BJ (cell line): Measurements from ENCODE around the gene F13B. TPM values are rescaled to one million over a fixed set of nuclear protein-coding genes. Genes with fewer than 3 reads are reported as not detected.
"Not testable (repeated sequence)": the region's sequence is repeated elsewhere in the genome, so short reads cannot be mapped to it uniquely, and the experiment has no call there.

Source experiments
- CTCF ChIA-PET: fragments of 350-600 bp; formaldehyde crosslinking; extraction: SDS; loops from one replicate; lab custom pipeline; 2021; ENCODE audit warnings: antibody characterized with exemption, inconsistent platforms; lab: Yijun Ruan, JAX
- POLR2A ChIA-PET: fragments of 300-600 bp; sonication (Branson Sonifier 250); formaldehyde crosslinking; extraction: SDS; loops from one replicate; lab custom pipeline; 2021; ENCODE audit warnings: antibody characterized with exemption; lab: Charles Lee
- DNase-seq: peaks from one replicate; pipeline ENCODE4 v3.0.0-alpha.2; 2011; ENCODE audit warnings: low read depth
- H3K27me3 ChIP-seq: 2 replicates; pipeline ENCODE4 v1.6.0; 2011; ENCODE audit warnings: low read length; ENCODE audit not compliant: control insufficient read depth, insufficient read depth
- H3K36me3 ChIP-seq: 2 replicates; pipeline ENCODE4 v1.5.1; 2011; ENCODE audit warnings: low read length; ENCODE audit not compliant: control insufficient read depth, insufficient read depth
- H3K4me3 ChIP-seq: 2 replicates; pipeline ENCODE4 v1.5.1; 2011; ENCODE audit warnings: low read depth, mild to moderate bottlenecking, control low read depth, low read length
- polyA plus RNA-seq: library from polyadenylated mRNA; depleted of rRNA; stranded (reverse); fragments of >200 nt; gene quantifications from 2 replicates; pipeline ENCODE4 v1.2.3, GENCODE V29; 2011
- TF ChIP-seq, protein P1 (sequence below): IDR thresholded peaks from 2 replicates; pipeline ENCODE4 v1.5.1; 2011; ENCODE audit warnings: low read depth, mild to moderate bottlenecking, control low read depth, inconsistent platforms, low read length, moderate library complexity; ENCODE audit not compliant: insufficient read depth

Gene F13B
- polyA plus RNA-seq, 1 experiment, result not detected

DNA sequence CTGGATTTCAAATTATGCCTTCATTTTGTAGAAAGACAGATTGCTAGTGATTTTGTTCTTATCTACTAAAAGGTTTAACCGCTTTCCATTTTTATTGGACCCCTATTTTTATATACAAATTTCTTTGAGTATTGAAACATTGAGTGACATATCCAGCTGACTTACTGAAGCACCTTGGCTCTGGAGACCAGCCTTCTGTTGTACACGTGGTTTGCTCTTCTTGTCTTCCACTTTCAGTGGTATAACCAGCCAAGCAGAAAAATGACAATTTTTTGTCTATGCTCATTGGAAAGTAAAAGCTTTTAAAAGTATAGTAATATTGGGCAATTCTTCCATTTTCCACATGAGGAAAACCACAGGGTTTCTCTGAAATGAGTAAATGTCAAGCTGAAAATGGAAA, 4.4 kb downstream of the F13B start:
- Histone ChIP-seq H3K36me3 (no peaks in the 10 kb centered on the region), H3K4me3 (no peak overlapping the region), H3K27me3 (no peaks in the 10 kb centered on the region)
- CTCF ChIA-PET, result interaction anchor here (0.9 kb wide), 1 partner anchor 9 kb away, joined by 4 read pairs; no protein-coding TSS in a partner anchor
- no peak for DNase-seq
- POLR2A ChIA-PET, result no interaction called here
- TF ChIP-seq, protein P1, sequence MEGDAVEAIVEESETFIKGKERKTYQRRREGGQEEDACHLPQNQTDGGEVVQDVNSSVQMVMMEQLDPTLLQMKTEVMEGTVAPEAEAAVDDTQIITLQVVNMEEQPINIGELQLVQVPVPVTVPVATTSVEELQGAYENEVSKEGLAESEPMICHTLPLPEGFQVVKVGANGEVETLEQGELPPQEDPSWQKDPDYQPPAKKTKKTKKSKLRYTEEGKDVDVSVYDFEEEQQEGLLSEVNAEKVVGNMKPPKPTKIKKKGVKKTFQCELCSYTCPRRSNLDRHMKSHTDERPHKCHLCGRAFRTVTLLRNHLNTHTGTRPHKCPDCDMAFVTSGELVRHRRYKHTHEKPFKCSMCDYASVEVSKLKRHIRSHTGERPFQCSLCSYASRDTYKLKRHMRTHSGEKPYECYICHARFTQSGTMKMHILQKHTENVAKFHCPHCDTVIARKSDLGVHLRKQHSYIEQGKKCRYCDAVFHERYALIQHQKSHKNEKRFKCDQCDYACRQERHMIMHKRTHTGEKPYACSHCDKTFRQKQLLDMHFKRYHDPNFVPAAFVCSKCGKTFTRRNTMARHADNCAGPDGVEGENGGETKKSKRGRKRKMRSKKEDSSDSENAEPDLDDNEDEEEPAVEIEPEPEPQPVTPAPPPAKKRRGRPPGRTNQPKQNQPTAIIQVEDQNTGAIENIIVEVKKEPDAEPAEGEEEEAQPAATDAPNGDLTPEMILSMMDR, result no peak

DNA sequence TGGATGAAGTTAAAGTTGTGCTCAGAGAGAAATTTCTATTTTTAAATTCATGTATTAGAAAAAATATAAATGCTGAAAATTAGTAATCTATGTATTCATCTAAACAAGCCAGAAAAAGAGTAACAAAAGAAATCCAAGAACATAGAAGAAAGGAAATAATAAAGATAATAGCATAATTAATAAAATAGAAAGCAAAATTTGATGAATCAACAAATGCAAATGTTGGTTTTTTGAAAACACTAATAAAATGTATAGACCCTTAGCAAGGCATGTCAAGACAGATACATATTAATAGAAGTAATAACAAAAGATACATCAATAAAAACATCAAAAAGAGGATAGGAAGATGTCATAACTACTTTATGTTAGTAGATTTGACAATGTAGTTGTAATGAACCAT, 18.0 kb downstream of the F13B start:
- CTCF ChIA-PET, result no interaction called here
- no peaks in the 10 kb centered on the region for H3K36me3 ChIP-seq
- DNase-seq, result no peak
- no peak overlapping the region for H3K4me3 ChIP-seq
- TF ChIP-seq, protein P1, result no peak
- POLR2A ChIA-PET, result no interaction called here
- H3K27me3 ChIP-seq, result no peaks in the 10 kb centered on the region

DNA sequence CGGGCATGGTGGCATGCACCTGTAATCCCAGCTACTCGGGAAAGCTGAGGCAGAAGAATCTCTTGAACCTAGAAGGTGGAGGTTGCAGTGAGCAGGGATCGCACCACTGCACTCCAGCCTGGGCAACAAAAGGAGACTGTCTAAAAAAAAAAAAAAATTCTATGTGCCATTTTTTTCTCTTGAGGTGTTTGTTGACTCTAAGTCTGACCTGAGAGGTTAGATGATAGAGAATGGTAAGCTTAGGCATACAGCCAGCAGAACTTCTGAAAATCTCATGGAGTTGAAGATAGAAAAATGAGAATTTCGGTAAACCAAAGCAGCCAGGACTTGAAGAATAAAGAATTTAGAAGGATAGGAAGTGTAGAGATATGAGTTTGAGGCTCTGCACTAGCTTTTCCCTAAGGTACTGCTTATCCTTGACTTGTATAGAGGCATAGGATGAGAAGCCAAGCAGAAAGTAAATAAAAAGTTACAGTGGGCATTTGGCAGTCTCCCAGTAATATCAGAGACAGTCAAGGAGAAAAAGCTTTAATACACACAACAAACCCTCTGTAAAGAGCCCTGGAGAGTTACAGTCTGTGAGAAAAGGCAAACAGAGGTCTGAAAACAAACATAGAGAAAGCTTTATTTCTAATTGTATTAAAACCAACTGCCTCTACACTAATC, 24.3 kb downstream of the F13B start:
- TF ChIP-seq, protein P1, result no peak
- no peak for DNase-seq
- H3K4me3 ChIP-seq, result no peak overlapping the region
- ChIA-PET CTCF (no interaction called here), POLR2A (no interaction called here)
- H3K27me3 ChIP-seq, result no peaks in the 10 kb centered on the region
- H3K36me3 ChIP-seq, result no peaks in the 10 kb centered on the region

DNA sequence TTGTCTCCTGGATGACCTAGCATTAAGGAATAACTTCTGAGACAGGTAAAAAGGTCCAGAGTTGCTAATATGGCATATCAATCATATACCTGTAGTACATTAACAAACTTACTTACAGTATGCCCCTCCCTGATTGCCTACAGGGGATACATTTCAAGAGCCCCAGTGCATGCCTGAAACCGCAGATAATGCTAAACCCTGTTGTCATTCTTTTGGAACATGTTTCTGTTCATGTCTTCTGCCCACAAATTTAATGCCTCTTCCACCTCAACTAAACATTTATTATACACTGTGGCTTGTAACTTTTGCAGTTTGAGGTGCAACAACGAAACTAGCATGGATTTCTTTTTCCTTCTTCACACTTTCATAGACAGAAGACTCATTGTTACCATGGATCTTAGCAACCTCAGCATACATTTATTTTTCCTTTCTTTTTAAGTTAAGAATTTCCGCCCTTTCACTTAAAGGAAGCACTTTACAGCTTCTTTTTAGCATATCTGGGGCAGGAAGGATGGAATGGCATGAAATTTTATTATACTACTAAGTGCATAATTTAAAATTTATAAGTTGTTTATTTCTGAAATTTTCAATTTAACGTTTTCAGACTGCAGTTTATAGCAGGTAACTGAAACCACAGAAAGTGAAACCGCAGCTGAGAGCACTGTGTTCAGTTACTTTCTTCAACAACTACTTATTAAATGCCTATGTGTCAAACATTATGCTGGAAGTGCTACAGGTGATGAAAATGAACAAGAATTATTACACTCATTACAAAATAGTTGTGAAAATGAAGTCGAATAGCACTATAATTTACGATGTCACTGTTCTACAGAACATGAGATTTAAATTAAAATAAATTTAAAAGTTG, 25.3 kb downstream of the F13B start:
- no peak overlapping the region for H3K4me3 ChIP-seq
- DNase-seq, result no peak
- ChIA-PET CTCF (interaction anchor here (0.6 kb wide), 1 partner anchor 26 kb away, joined by 3 read pairs; no protein-coding TSS in a partner anchor), POLR2A (no interaction called here)
- H3K27me3 ChIP-seq, result no peaks in the 10 kb centered on the region
- TF ChIP-seq, protein P1, result no peak
- H3K36me3 ChIP-seq, result no peaks in the 10 kb centered on the region

DNA sequence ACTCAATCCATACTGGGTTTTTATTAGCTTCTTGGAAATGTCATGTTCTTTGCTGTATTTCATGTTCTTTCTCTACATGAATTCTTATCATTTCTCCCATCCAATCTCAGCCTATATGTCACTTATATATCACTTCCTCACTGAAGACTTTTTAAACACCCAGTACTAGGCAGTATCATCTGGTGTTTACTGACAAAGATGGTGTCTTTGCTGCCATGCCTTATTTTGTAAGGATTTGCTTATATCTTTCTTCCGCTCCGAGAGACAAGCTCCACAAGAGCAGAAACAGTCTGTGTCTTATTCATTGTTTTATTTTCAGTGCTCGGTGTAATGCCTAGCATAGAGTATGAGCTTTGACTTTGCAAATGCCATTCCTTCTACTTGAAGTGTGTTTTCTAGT, 30.2 kb downstream of the F13B start:
- Histone ChIP-seq H3K4me3 (no peak overlapping the region), H3K36me3 (no peaks in the 10 kb centered on the region), H3K27me3 (no peaks in the 10 kb centered on the region)
- ChIA-PET CTCF (interaction anchor here (0.5 to 0.6 kb wide), 2 partner anchors 314 to 350 kb away, joined by 3 to 4 read pairs; no protein-coding TSS in a partner anchor), POLR2A (no interaction called here)
- TF ChIP-seq, protein P1, result no peak
- no peak for DNase-seq

DNA sequence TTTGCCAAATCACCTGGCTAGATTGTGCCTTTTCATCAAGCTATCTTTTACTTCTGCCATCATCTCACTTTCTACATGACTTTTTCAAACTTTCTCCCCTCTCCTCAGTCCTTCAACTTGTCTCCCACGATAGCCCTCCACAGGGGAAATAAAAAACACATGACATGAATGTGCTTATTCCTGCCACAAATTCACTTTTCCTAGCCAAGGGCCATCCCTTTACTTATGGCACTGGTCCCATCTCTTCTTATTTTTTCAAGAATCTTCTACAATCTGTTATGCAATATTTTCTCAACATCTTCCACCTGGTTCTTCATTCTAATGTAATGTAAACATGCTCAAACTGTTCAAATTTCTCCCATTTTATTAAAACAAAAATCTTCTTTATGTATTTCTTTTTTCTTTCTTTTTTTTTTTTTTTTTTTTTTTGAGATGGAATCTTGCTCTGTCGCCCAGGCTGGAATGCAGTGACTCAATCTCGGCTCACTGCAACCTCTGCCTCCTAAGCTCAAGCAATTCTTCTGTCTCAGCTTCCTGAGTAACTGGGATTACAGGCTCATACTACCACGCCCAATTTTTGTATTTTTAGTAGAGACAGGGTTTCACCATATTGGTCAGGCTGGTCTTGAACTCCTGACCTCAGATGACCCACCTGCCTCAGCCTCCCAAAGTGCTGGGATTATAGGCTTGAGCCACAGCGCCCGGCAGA, 32.3 kb downstream of the F13B start:
- H3K36me3 ChIP-seq, H3K27me3 ChIP-seq, H3K4me3 ChIP-seq, POLR2A ChIA-PET: not testable (repeated sequence)
- peak; percentile 22 for DNase-seq
- CTCF ChIA-PET, result interaction anchor here (1.1 to 1.8 kb wide), 2 partner anchors 21 to 34 kb away, joined by 3 to 4 read pairs; no protein-coding TSS in a partner anchor
